Mucosa of descending colon (tissue), 3 donors: ENCODE measurements around the gene SCAI. TPM values are rescaled to one million over a fixed set of nuclear protein-coding genes. Genes with fewer than 3 reads are reported as not detected.

Source experiments
- ATAC-seq: fragments of 200-7000 bp; cut with Tn5 transposase; one replicate; pipeline ENCODE4 v1.9.1; 2020; ENCODE audit warnings: mild to moderate bottlenecking, moderate library complexity
- DNase-seq, 3 donors: peaks; one replicate each; pipeline ENCODE4 v3.0.0-alpha.2; 2020
- H3K36me3 ChIP-seq: fragments of 200-600 bp; one replicate; pipeline ENCODE4 v1.8.0; 2021; ENCODE audit warnings: low read depth, mild to moderate bottlenecking
- H3K4me1 ChIP-seq: fragments of 200-600 bp; one replicate; pipeline ENCODE4 v1.8.0; 2021; ENCODE audit warnings: low read depth, mild to moderate bottlenecking
- H3K4me3 ChIP-seq: fragments of 200-600 bp; one replicate; pipeline ENCODE4 v1.8.0; 2021; ENCODE audit warnings: mild to moderate bottlenecking
- H3K9me3 ChIP-seq: fragments of 200-600 bp; one replicate; pipeline ENCODE4 v1.8.0; 2021; ENCODE audit warnings: mild to moderate bottlenecking
- CTCF ChIP-seq: fragments of 200-600 bp; IDR thresholded peaks from one replicate; pipeline ENCODE4 v1.8.0; 2022; ENCODE audit warnings: antibody characterized with exemption, mild to moderate bottlenecking
- intact Hi-C, 2 donors: fragments of 100-400 bp; cut with DNase I in 1 of 2; cut with micrococcal nuclease in 1 of 2; formaldehyde crosslinking; loops; one replicate each; pipeline versions ENCODE4 v1.11.0 to v1.11.1; 2022; cut with DNase I, micrococcal nuclease
- total RNA-seq, 3 donors: library from RNA; stranded (reverse); fragmentation: NEBNext Ultra II Directional in 2 of 3; extraction: Animal tissue kit (Norgen Biotek cat#: 25700) in 2 of 3; gene quantifications; one replicate each; pipeline versions ENCODE4 v1.2.1 to v1.2.4, GENCODE V29; 2021 to 2023
- donor health status: DM: no; HTN: no; CAD: no; lungs with moderate emphysema.
- donor health status: DM: no; HTN: no; CAD: no.
- donor health status: DM: no; HTN: yes; CAD: no.

Gene SCAI
- total RNA-seq, 3 donors from 2014 or later, result 6.3 to 11.7 (median 8.8) TPM

- no peak for ATAC-seq
- Histone ChIP-seq H3K9me3 (no peaks in the 10 kb centered on the region), H3K4me3 (no peak overlapping the region), H3K4me1 (no peaks in the 10 kb centered on the region), H3K36me3 (no peaks in the 10 kb centered on the region)
- DNase-seq, result no peak
- intact Hi-C loops, result no loop called here
- TF ChIP-seq CTCF, result no peak
These were observed 140.0 kb downstream of the SCAI start for GRCh38 chr9:125003332-125003731.

- Histone ChIP-seq H3K9me3 (no peaks in the 10 kb centered on the region), H3K4me3 (no peak overlapping the region), H3K36me3 (no peaks in the 10 kb centered on the region), H3K4me1 (no peaks in the 10 kb centered on the region)
- intact Hi-C loops, result no loop called here
- DNase-seq (no peak), ATAC-seq (no peak)
- TF ChIP-seq CTCF, result no peak
These were observed 159.6 kb downstream of the SCAI start for GRCh38 chr9:124983698-124984097.

- DNase-seq, result no peak
- intact Hi-C loops, result no loop called here
These were observed 162.9 kb downstream of the SCAI start for GRCh38 chr9:124980431-124980830.

GRCh38 chr9:124975131-124975530, 168.2 kb downstream of the SCAI start:
- intact Hi-C loops, result no loop called here
- Histone ChIP-seq H3K4me1 (no peaks in the 10 kb centered on the region), H3K9me3 (no peaks in the 10 kb centered on the region), H3K36me3 (no peaks in the 10 kb centered on the region), H3K4me3 (no peak overlapping the region)
- TF ChIP-seq CTCF, result no peak
- ATAC-seq (no peak), DNase-seq (no peak)

More at GRCh38 chr9:124980431-124980830, 162.9 kb downstream of the SCAI start:
- no peak for TF ChIP-seq CTCF
- no peaks in the 10 kb centered on the region for H3K36me3 ChIP-seq
- no peak for ATAC-seq
- H3K4me3 ChIP-seq, result no peak overlapping the region
- H3K9me3 ChIP-seq, result no peaks in the 10 kb centered on the region
- no peaks in the 10 kb centered on the region for H3K4me1 ChIP-seq

- Histone ChIP-seq H3K4me3 (no peak overlapping the region), H3K36me3 (no peaks in the 10 kb centered on the region), H3K9me3 (no peaks in the 10 kb centered on the region), H3K4me1 (no peaks in the 10 kb centered on the region)
- DNase-seq (no peak), ATAC-seq (no peak)
- no peak for TF ChIP-seq CTCF
- intact Hi-C loops, result no loop called here
These were observed 169.5 kb downstream of the SCAI start for GRCh38 chr9:124973807-124974206.

- intact Hi-C loops, result no loop called here
- no peaks in the 10 kb centered on the region for H3K9me3 ChIP-seq
- TF ChIP-seq CTCF, result no peak
- H3K4me1 ChIP-seq, result no peaks in the 10 kb centered on the region
- no peak overlapping the region for H3K4me3 ChIP-seq
- DNase-seq, result no peak
- no peak for ATAC-seq
- H3K36me3 ChIP-seq, result no peaks in the 10 kb centered on the region
These were observed 171.0 kb downstream of the SCAI start for GRCh38 chr9:124972241-124972770.
